Vagina (tissue), 2 donors: ENCODE measurements around the gene MACROD2.

ENCODE experiments used
- CTCF ChIP-seq, 3 experiments: fragments of 450-650 bp in 2 of 3; fragments of 200-600 bp in 1 of 3; sonication (generic) in 1 of 3; IDR thresholded peaks; one replicate each; pipeline ENCODE4 v1.5.1; 2017 to 2019; ENCODE audit warnings: antibody characterized with exemption in 3 of 3, mild to moderate bottlenecking in 2 of 3, moderate library complexity in 2 of 3
- POLR2A ChIP-seq, 2 donors: fragments of 450-650 bp; IDR thresholded peaks; one replicate each; pipeline ENCODE4 v1.6.1; 2017; ENCODE audit warnings: antibody characterized with exemption in 2 of 2, mild to moderate bottlenecking in 2 of 2, moderate library complexity in 2 of 2
- POLR2AphosphoS5 ChIP-seq, 2 donors: sonication (generic); formaldehyde crosslinking; IDR thresholded peaks; one replicate each; pipeline ENCODE4 v1.9.0; 2017; ENCODE audit warnings: antibody characterized with exemption in 2 of 2, mild to moderate bottlenecking in 2 of 2, low read depth in 1 of 2; ENCODE audit not compliant: insufficient read depth in 1 of 2

GRCh38 chr20:15476781-15477180, 1481.5 kb downstream of the MACROD2 start:
- no peak for TF ChIP-seq CTCF (IDR thresholded peaks at IDR 0.05)
- TF ChIP-seq POLR2A (IDR thresholded peaks at IDR 0.05) = no peak
- TF ChIP-seq POLR2AphosphoS5 (IDR thresholded peaks at IDR 0.05; ENCODE audit: insufficient read depth in 1 of 2, low read depth in 1 of 2) = no peak
